ENCODE measurements around the gene MKLN1.

MKLN1 gene

DNA sequence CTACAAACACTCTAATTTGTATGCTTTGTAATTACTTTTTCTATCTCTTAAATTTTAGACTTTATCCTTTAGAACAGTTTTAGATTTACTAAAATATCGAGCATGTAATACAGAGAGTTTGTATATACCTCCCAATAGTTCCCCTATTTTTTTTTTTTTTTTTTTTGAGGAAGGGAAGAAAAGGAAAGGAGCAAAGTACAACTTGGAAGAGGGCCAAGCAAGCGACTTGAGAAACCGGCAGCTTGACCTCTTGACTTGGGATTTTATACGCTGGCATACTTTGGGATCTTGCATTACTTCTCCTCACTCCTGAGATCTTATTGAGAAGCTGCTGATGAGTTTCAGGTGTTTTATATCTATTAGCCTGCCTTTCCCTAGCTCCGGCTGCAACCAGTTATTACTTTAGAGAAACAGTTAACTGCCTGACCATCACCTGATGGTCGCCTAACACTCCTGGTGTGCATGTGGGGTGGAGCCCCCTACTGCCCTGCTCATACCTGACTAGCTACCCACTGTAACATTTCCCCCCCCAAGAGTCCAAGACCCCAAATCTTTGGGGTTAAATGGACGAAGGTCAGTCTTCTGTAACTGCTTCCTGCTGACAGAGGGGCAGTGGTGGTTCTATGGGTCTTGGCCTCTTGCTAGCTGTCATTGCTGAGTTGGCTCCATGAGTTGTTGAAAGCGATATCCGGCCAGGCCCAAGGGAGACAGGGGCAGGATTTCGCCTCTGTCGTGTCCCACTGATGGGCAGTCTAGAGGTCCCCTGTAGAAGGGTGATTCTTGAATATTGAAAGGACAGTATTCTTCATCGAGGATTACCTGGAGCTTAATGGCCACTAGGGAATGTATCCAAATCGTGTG lies 28.5 kb downstream of the MKLN1 start:
- no peak for DNase-seq

DNA sequence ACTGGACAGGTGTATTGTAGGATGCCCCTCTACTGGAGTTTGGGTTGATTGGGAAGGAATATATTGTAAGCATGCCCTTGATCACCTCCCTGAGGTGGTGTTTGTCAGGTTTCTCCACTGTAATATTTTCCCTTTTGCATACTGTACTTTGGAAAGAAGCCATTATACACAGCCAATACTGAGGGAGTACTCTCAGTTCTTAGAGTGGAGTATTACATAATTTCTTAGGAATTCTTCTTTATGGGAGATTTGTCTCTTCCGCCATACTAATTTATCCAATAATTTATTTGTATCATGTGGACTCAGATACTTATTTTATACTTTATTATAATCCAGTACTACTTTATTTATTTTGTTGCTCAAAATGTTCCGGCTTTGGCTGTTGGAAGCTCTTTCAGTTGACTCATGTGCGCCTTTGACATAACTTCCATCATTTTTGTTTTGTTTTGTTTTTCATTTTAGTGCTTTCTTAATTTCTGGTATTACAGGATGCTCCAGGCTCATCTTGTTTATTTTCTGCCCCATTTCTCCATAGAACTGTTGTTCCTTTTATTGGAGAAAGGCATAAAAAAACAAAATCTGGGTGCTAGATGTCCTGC lies 29.7 kb downstream of the MKLN1 start:
- no peak for DNase-seq

DNA sequence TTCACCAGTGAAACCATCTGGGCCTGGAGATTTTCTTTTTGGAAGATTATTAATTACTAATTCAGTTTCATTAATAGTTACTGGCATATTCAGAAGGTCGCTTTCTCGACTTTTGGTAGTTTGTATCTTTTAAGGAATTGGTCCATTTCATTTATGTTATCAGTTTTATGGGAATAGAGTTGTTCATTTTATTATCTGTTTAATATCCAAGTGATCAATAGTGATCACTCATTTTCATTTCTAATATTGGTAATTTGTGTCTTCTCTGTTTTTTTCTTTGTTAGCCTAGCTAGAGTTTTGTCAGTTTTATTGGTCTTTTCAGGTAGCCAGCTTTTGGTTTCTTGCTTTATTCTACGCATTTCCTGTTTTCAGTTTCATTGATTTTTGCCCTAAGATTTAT lies 31.0 kb downstream of the MKLN1 start:
- no peak for DNase-seq

DNA sequence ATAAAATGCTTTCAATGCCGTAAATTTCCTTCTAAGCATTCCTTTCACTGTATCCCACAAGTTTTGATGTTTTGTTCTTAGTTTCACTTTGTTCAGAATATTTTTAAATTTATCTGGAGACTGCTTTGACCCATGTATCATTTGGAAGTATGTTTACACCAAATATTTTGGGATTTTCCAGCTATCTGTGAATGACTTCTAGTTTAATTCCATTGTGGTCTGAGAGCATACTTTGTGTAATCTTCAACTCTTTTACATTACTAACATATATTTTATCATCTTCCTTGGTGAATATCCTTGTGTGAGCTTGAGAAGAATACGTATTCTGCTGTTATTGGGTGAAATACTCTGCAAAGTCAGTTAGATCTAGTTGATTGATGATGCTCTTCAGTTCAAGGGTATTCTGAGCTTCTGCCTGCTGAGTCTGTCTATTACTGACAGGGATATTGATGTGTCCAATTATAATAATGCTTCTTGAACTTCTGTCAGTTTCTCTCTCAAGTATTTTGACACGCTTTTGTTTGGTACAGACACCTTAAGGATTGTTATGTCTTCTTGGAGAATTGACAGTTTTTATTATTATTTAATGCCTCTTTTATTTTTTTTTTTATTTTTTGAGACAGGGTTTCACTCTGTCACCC lies 31.6 kb downstream of the MKLN1 start:
- no peak for DNase-seq

DNA sequence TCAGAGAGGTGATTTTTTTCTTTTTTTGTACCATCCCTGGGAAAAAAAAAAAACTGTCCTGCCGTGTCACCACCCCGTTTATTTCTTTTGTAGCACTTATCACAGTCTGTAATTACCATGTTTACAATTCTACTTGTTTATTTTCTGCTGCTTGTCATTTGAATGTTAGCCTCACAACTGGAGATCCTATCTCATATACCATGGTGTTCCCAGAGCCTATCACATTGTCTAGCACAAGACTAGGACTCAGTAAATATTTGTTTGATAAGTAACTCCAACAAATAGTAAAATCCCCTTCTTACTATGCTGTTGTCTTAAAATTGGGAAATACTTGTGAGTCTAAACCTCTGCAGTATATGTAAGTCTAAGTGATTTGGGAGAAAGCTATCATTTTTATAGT lies 36.0 kb downstream of the MKLN1 start:
- no peak for DNase-seq

DNA sequence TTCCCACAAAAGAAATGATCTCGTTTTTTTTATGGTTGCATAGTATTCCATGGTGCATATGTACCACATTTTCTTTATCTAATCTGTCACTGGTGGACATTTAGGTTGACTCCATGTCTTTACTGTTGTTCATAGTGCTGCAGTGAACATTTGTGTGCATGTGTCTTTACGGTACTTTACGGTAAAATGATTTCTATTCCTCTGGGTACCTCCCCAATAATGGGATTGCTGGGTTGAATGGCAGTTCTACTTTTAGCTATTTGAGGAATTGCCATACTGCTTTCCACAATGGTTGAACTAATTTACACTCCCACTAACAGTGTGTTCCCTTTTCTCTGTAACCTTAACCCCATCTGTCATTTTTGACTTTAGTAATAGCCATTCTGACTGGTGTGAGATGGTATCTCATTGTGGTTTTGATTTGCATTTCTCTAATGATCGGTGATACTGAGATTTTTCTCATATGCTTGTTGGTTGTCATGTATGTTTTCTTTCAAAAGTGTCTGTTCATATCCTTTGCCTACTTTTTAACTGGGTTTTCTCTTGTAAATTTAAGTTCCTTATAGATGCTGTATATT lies 37.2 kb downstream of the MKLN1 start:
- DNase-seq = no peak

DNA sequence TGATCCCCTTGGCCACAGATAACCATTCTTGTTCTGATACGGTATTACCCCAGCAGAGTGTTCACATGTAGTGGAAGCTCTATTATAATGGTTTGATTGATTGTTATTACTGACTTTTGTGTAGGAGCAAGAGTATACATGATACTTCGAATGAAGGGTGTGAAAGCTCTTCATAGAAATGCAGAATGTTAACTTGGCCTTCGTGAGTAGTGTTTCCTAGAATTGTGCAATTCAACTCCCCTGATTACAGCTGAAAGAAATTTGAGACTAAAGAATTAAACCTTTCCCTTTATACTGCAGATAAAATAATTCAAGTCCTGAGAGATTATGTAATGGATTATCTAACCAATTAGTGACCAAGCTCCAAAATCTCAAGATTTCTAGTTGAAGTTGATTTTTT lies 38.2 kb downstream of the MKLN1 start:
- no peak for DNase-seq

DNA sequence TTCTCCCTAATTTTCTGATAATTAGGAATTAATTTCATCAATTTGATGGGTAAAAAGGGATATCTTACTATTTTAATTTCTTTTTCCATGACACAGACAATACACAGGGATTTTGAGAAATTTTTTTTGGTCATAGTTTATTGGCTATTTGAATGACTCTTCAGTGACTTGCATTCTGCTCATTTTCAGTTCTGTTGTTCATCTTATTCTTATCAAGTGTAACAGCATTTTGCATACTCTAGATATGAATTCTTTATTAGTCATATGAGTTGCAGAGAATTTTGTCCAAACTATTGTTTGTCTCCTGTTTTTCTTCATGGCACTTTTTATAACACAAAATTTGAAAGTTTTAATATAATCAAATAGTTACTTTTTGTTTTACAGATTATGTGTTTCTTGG lies 41.7 kb downstream of the MKLN1 start:
- DNase-seq = no peak

DNA sequence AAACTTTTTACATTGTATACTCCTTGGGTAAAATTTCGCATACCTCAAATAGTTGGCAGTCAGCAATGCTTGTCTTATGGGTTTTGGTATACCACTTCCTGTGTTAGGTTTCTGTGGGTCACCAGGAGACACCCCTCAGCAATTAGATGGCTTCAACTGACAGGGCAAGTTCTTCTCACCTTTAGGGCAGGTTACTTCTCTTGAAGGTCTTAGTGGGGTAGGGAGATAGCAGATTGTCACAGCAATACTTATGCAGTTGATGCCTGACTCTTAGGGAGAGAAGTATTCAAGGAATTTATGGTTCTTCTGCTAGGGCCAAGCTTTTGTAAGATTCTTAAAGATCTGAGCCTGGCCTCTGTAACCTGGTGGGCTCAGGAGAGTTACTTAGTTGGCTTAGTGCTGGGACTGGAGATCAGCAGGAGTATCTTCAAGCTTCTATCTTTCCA lies 42.9 kb downstream of the MKLN1 start:
- no peak for DNase-seq

DNA sequence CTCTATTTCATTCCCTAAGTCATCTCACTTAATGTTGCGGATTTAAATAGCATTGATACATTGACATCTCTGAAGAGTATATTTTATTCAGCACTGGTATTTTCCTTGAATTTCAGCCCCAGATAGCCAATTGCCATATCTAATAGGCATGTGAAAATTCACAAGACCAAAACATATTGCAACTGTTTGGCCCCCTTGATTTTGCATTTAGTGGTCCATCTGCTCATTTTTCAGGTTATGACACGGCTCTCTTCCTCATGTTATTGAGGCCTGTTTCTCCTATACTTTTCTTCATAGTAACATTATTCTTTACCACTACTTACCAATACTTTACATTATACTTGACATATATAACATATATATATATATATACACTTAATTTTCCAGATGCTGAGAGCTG lies 43.7 kb downstream of the MKLN1 start:
- no peak for DNase-seq

DNA sequence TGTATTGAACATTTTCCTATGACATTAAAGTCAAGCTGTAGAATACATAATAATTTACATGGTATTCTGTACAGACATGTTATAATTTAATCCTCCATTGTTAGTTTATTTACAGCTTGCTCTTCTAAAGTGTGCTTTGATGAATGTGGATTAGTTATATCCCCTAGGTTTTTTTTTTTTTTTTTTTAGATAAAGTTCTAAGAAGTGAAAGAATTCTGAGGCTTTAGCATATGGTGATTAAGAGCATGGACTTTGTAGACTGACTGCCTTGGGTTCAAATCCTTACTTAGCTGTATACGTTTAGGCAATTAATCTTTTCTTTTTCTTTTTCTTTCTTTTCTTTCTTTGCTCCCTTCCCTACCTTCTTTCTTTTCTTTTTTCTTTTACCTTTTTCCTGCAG lies 44.9 kb downstream of the MKLN1 start:
- DNase-seq = no peak

DNA sequence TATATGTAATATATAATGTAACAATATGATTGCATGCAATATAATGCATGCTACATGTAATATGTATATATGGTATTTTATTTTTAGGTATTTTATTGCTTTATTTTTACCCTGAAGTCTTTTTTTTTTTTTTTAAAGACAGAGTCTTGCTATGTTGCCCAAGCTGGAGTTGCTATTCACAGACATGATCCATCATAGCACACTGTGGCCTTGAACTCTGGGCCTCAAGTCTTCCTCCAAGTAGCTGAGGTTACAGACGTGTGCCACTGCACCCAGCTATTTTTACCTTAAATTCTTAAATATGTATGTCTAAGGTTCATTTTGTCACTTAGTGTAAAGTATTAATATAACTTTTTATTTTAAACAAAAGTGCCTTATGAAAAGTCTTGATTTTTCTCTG lies 47.1 kb downstream of the MKLN1 start:
- no peak for DNase-seq

DNA sequence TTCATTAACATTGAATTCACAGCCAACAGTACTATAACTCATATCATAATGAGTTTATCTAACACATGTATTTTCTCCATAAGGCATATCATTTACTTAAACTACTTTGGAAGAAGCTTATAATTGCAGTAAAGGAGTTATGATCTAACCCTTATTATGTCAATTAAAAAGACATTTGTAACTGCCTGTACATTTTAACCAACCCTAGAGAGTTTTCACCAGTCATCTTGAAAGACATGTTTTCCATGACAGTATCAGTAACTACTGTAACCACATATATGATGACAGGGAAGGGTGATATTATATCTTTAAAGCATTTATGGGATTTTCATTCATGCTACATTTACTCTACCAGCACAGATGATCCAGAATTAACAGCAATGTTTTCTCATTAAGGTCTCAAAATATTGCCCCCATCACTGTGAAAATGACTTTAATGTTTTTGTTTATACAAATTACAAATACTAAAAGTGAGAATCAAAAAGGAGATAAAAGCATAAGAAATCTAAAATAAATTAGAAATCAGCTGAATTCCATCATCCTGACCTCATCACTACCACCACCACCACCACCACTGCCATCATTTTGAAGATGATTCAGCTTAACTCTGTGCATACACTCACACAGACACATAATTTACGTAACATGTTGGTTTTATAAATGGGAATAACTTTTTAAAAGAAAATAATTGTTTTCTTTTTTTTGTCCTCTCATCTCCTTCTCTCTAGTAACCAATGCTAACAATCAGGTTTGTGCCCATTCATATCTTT lies 53.6 kb downstream of the MKLN1 start:
- no peak for DNase-seq

DNA sequence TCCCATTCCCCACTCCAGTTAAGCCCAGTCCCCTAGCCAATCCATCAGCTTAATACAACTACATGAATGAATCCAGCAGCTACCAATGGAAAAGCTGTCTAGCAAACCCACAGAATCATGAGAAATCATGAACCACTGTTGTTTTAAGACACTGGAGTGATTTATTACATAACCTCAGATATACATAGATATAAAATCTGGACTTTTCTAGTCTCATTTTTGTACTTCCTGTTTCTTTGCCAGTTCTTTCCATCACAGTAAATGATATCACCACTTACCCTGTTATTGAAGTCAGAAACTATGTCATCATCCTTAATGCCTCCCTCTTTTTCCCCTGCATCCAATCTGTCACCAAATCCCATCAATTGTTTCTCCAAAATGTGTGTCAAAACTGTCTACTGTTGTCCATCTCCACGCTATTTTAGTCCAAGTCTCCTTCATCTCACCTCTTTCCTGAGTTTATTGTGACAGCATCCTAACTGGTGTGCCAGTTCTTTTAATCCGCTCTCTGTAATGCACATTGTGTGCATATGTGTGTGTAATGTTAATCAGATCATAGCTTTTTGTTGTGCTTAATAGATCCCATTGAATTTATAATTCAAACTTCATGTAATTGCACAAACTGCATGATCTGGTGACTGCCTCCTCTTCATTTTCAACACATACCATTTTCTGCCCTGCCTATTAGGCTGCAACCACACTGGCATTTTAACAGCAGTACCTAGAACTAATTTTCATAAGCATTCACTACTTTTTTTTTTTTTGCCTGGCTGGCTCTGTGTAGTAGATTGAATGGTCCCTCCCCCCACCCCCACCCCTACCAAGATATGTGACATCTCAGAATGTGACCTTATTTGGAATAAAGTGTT lies 56.0 kb downstream of the MKLN1 start:
- DNase-seq = no peak

DNA sequence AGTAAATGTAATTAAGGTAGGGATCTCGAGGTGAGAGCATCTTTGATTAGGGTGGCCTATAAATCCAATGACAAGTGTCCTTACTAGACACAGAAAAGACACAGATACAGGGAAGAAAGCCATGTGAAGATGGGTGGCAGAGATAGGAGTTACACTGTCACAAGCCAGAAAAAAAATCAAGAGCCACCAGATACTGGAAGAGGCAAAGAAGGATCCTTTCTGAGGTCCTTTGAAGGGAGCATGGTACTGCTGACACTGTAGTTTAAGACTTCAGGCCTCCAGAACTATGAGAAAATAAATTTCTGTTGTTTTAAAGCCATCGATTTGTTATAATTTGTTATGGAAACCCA lies 56.6 kb downstream of the MKLN1 start:
- no peak for DNase-seq

DNA sequence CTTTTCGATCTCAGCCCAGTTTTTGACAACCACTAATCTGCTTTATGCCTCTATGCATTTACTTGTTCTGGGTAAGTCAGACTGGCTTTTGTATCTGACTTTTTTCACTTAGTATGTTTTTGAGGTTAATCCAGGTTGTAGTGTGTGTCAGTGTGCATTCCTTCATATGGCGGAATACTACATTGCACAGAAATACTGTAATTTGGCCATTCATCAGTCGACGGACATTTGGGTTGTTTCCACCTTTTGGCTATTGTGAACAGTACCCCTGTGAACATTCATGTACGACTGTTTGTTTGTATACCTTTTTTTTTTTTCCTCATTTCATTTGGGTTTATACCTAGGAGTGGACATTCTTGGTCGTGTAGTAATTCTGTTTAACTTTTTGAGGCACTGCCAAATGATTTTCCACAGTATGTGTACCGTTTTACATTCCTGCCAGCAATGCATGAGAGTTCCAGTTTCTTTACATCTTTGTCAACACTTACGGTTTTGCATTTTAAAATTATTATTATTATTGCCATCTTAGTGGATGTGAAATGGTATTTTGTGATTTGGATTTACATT lies 57.4 kb downstream of the MKLN1 start:
- no peak for DNase-seq

DNA sequence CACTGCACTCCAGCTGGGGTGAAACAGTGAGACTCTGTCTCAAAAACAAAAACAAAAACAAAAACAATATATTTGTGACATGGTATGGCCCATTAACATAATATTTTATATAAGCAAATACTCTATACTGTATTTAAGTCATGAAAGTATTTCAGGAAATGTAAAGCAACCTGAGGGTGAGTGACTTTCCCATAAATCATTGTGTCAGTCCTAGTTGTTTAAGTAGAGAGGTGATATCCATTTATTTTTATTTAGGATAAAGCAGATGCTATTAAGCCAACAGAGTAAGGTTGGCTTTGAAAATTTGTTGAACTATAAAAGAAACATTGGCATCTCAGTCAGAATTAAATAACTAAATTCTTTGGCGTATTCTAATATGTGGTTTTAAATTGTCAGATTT lies 60.5 kb downstream of the MKLN1 start:
- DNase-seq = no peak

DNA sequence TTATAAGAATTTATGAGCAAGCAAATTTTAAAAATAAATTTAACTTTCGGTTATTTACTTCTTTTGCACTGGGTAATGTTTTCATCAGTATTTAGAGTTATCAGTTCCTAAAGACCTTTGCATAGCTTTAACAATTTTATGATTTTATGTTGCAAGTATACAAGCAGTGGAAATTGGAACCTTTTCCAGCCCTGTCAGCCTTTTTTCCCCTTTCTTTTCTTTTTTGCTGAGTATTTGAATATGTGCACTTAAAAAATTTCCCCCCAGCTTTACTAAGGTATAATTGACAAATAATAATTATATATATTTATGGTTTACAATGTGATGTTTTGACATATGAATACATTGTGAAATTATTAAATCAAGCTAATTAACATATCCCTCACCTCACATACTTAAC lies 62.6 kb downstream of the MKLN1 start:
- no peak for DNase-seq

DNA sequence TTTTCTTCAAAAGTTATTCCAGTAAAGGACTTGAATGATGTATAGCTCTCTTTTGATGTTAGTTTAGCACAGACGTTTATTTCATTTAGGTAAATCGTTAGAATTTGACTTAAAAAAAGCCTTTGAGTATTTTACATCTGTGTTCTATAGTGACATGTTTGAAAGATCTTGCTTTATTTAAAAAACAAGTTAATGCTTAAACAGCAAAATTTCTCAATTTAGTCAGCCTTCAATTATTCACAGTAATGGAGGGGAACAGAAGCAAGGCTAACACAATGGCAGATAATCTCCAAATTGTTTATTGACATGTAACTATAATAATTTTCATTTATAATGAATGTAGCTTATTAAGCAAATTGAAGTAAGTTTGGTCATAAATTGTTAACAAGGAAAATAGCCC lies 63.5 kb downstream of the MKLN1 start:
- DNase-seq = no peak

DNA sequence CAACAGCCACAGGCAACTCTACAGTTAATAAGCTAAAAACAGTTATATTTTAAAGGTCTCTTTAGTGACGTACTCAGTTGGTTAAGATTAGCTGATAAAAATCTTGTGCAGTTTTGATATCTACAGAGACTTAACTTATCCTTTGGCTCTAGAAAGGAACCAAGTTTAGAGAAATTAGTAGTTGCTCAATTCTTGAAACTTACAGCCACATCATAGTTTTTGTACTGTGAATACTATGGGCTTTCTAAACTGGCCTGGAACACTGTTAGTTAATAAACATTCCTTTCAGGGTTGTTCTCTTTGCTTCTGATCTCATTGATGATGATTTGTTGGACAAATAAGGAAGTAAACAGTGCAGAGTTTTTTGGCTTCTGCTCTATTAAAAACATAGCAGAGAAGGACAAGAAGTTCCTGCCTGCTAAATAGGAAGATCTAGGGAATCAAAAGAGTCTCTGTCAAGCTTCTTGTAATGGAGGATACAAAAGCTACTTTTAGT lies 73.1 kb downstream of the MKLN1 start:
- no peak for DNase-seq

DNA sequence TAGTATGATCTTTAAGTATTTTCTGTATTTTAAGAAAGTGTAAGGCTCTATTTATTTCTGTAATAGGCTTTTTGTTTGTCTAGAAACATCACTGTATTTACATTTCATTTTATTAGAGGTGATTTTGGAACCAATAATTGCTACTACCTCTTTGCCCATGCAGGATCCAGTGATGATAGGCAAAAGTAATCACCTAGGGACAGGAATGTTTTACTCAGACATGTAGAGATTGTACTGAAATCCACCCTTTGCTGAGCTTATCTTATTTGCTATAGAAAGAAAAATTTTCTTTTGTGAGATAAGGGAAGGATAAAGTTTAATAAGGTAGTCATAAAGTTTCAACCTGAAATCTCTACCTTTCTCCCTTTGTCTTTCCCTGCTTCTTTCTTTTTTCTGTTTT lies 73.5 kb downstream of the MKLN1 start:
- no peak for DNase-seq

DNA sequence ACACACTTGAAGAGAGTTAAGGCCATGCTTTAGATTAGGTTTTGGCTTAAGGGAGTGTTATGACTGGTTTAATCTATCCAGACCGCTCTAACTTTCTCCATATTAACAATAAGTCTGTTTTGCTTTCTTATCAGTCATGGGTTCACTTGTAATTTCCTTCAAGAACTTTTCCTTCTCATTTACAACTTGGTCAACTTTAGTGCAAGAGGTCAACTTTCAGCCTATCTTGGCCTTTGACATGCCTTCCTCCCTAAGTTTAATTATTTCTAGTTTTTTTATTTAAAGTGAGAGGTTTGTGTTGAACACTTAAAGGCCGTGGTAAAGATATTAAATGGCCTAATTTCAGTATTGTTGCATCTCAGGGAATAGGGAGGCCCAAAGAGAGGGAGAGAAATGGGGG lies 75.6 kb downstream of the MKLN1 start:
- DNase-seq = no peak

Data from SHP77 treated with DMSO at 0.1 percent for 48 hours (cell line).